ENCODE results near the gene CHMP1B.
"Not testable (repeated sequence)": the region's sequence is repeated elsewhere in the genome, so short reads cannot be mapped to it uniquely, and the experiment has no call there.

The CHMP1B gene

GRCh38 chr18:11850821-11851145 lies 430 bp upstream of the CHMP1B start:
- DNase-seq = no peak
- Mint-ChIP-seq H3K36me3 (ENCODE audit: low read depth) (peaks cover 34% of the 10 kb centered on the region), H3K27me3 (no peaks in the 10 kb centered on the region), H3K9me3 (no peaks in the 10 kb centered on the region), H3K4me1 (ENCODE audit: low read depth) (peaks cover 42% of the 10 kb centered on the region), H3K27ac (peak overlapping the region; percentile 100), H3K4me3 (peak overlapping the region; percentile 100)

GRCh38 chr18:11851806-11852337 lies 659 bp downstream of the CHMP1B start:
- no peaks in the 10 kb centered on the region for H3K27me3 Mint-ChIP-seq
- peaks cover 43% of the 10 kb centered on the region for H3K4me1 Mint-ChIP-seq (ENCODE audit: low read depth)
- DNase-seq = peak; percentile 60
- no peaks in the 10 kb centered on the region for H3K9me3 Mint-ChIP-seq
- peak overlapping the region; percentile 100 for H3K4me3 Mint-ChIP-seq
- peaks cover 34% of the 10 kb centered on the region for H3K36me3 Mint-ChIP-seq (ENCODE audit: low read depth)
- H3K27ac Mint-ChIP-seq = peak overlapping the region; percentile 100

DNA sequence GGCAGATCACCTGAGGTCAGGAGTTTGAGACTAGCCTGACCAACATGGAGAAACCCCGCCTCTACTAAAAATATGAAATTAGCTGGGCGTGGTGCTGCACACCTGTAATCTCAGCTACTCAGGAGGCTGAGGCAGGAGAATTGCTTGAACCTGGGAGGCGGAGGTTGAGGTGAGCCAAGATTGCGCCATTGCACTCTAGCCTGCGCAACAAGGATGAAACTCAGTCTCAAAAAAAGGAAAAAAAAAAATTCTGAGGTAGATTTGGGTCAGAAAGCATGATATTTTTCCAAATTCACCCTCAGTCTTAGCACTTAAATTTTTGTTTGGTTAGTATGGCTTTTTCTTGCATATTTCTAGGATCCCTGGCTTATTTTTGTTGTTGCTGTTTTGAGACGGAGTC lies 3.3 kb downstream of the CHMP1B start:
- H3K27me3 Mint-ChIP-seq, H3K4me3 Mint-ChIP-seq, DNase-seq, H3K9me3 Mint-ChIP-seq: not testable (repeated sequence)
- peak overlapping the region; percentile 63 for H3K27ac Mint-ChIP-seq
- H3K4me1 Mint-ChIP-seq (ENCODE audit: low read depth) = peaks cover 42% of the 10 kb centered on the region
- H3K36me3 Mint-ChIP-seq (ENCODE audit: low read depth) = peaks cover 34% of the 10 kb centered on the region

- H3K27ac Mint-ChIP-seq = peak overlapping the region; percentile 26
- H3K4me1 Mint-ChIP-seq (ENCODE audit: low read depth) = peaks cover 32% of the 10 kb centered on the region
These were observed 6.1 kb downstream of the CHMP1B start for GRCh38 chr18:11857177-11857887.

GRCh38 chr18:11859282-11859830 lies 8.1 kb downstream of the CHMP1B start:
- peak overlapping the region; percentile 40 for H3K27ac Mint-ChIP-seq
- peaks cover 16% of the 10 kb centered on the region for H3K4me1 Mint-ChIP-seq (ENCODE audit: low read depth)
- no peaks in the 10 kb centered on the region for H3K9me3 Mint-ChIP-seq
- peaks cover 9% of the 10 kb centered on the region for H3K36me3 Mint-ChIP-seq (ENCODE audit: low read depth)
- no peak overlapping the region for H3K4me3 Mint-ChIP-seq
- peak; percentile 9 for DNase-seq
- no peaks in the 10 kb centered on the region for H3K27me3 Mint-ChIP-seq

More at GRCh38 chr18:11857177-11857887, 6.1 kb downstream of the CHMP1B start:
- Mint-ChIP-seq H3K36me3 (ENCODE audit: low read depth) (peaks cover 18% of the 10 kb centered on the region), H3K9me3 (no peaks in the 10 kb centered on the region), H3K4me3 (no peak overlapping the region), H3K27me3 (no peaks in the 10 kb centered on the region)
- DNase-seq = no peak

DNA sequence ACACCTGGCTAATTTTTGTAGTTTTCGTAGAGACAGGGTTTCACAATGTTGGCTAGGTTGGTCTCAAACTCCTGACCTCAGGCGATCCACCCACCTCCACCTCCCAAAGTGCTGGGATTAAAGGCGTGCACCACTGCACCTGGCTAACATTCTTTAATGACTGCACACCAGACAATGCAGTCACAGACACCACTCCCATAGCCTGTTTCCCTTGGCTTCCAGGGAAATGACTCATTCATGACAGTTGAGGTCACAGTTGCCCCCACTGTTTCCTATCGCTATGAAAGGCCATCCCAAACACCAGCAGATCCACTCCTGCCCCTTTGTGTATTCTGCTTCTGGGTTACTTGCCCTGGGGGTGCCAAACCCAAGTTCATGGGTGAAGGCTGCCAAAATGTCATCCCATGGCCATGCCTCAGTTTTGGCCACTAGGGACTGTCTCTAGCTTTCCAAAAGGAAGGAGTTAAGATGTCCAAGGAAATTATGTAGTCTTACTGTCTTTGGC lies 8.7 kb downstream of the CHMP1B start:
- Mint-ChIP-seq H3K36me3 (ENCODE audit: low read depth) (peaks cover 5% of the 10 kb centered on the region), H3K9me3 (no peaks in the 10 kb centered on the region), H3K4me3 (no peak overlapping the region), H3K27ac (no peak overlapping the region), H3K4me1 (ENCODE audit: low read depth) (peaks cover 14% of the 10 kb centered on the region), H3K27me3 (no peaks in the 10 kb centered on the region)
- DNase-seq = peak; percentile 14

DNA sequence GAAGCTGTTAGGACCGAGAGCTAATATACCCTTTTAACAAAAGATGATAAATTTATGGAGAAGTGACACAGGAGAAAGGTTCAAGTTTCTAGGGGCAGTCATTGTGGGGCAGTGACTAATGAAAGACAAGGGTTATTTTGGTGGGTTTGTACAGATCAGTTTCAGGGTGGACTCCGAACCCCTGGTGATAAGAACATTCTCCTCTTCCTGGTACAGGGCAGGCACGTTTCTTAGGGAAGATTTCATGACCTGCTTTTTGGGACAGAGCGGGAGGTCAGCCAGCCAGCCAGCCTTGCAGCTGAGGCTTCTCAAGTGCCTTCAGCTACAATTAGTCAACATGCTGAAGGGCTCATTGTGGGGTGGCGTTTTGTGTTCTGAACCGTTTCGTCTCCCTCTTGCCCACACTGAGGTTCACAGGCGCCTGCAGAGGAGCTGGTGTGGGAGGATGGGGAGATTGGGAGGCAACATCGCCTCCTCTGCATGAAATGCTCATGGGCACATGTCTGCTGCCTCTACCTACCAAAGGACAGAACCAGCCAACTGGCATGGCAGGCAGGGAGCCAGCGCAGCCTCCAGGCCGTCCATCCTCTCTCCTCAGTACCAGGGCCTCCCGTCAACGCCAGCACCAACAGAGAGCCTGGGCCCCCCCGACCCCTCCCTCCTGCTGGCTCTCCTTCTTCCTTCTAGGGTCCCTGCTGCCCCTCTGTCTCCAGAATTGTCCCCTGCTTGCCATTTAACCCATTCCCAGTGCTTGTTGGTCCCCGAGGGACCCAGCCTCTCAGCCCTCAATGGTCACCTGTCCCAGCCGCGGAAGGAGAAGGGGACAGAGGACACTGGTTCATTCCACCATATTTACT lies 9.6 kb downstream of the CHMP1B start:
- DNase-seq = peak; percentile 8
- Mint-ChIP-seq H3K27me3 (no peaks in the 10 kb centered on the region), H3K9me3 (no peaks in the 10 kb centered on the region), H3K27ac (peak overlapping the region; percentile 14), H3K36me3 (ENCODE audit: low read depth) (no peaks in the 10 kb centered on the region), H3K4me3 (no peak overlapping the region), H3K4me1 (ENCODE audit: low read depth) (peaks cover 11% of the 10 kb centered on the region)

GRCh38 chr18:11861583-11862288 lies 10.5 kb downstream of the CHMP1B start:
- H3K4me1 Mint-ChIP-seq (ENCODE audit: low read depth) = peaks cover 11% of the 10 kb centered on the region
- H3K4me3 Mint-ChIP-seq = no peak overlapping the region
- no peaks in the 10 kb centered on the region for H3K36me3 Mint-ChIP-seq (ENCODE audit: low read depth)
- peaks cover under 1% of the 10 kb centered on the region for H3K27me3 Mint-ChIP-seq
- no peaks in the 10 kb centered on the region for H3K9me3 Mint-ChIP-seq
- H3K27ac Mint-ChIP-seq = no peak overlapping the region
- DNase-seq = no peak

- DNase-seq = no peak
- no peak overlapping the region for H3K4me3 Mint-ChIP-seq
- H3K27ac Mint-ChIP-seq = no peak overlapping the region
- H3K27me3 Mint-ChIP-seq = peaks cover 3% of the 10 kb centered on the region
- peaks cover 9% of the 10 kb centered on the region for H3K4me1 Mint-ChIP-seq (ENCODE audit: low read depth)
- H3K36me3 Mint-ChIP-seq (ENCODE audit: low read depth) = no peaks in the 10 kb centered on the region
- H3K9me3 Mint-ChIP-seq = no peaks in the 10 kb centered on the region
These were observed 11.4 kb downstream of the CHMP1B start for GRCh38 chr18:11862468-11863137.

GRCh38 chr18:11864471-11864870 lies 13.3 kb downstream of the CHMP1B start:
- no peaks in the 10 kb centered on the region for H3K9me3 Mint-ChIP-seq
- no peak for DNase-seq
- no peak overlapping the region for H3K27ac Mint-ChIP-seq
- no peak overlapping the region for H3K4me3 Mint-ChIP-seq
- peaks cover 8% of the 10 kb centered on the region for H3K4me1 Mint-ChIP-seq (ENCODE audit: low read depth)
- H3K36me3 Mint-ChIP-seq (ENCODE audit: low read depth) = no peaks in the 10 kb centered on the region
- H3K27me3 Mint-ChIP-seq = peaks cover 10% of the 10 kb centered on the region

- H3K4me3 Mint-ChIP-seq = no peak overlapping the region
- no peaks in the 10 kb centered on the region for H3K9me3 Mint-ChIP-seq
- no peak overlapping the region for H3K27ac Mint-ChIP-seq
- DNase-seq = peak; percentile 21
- peaks cover 10% of the 10 kb centered on the region for H3K27me3 Mint-ChIP-seq
- H3K36me3 Mint-ChIP-seq (ENCODE audit: low read depth) = no peaks in the 10 kb centered on the region
- peaks cover 4% of the 10 kb centered on the region for H3K4me1 Mint-ChIP-seq (ENCODE audit: low read depth)
These were observed 13.9 kb downstream of the CHMP1B start for GRCh38 chr18:11865071-11865470.

- Mint-ChIP-seq H3K4me1 (ENCODE audit: low read depth) (peaks cover under 1% of the 10 kb centered on the region), H3K36me3 (ENCODE audit: low read depth) (no peaks in the 10 kb centered on the region), H3K9me3 (no peaks in the 10 kb centered on the region), H3K4me3 (no peak overlapping the region), H3K27me3 (peaks cover 10% of the 10 kb centered on the region), H3K27ac (no peak overlapping the region)
- no peak for DNase-seq
These were observed 15.1 kb downstream of the CHMP1B start for GRCh38 chr18:11866329-11866728.

GRCh38 chr18:11866764-11867163 lies 15.6 kb downstream of the CHMP1B start:
- Mint-ChIP-seq H3K36me3 (ENCODE audit: low read depth) (no peaks in the 10 kb centered on the region), H3K4me1 (ENCODE audit: low read depth) (peaks cover 1% of the 10 kb centered on the region), H3K27ac (no peak overlapping the region), H3K9me3 (no peaks in the 10 kb centered on the region), H3K4me3 (no peak overlapping the region), H3K27me3 (peaks cover 10% of the 10 kb centered on the region)
- DNase-seq = no peak

GRCh38 chr18:11868230-11868629 lies 17.0 kb downstream of the CHMP1B start:
- H3K27ac Mint-ChIP-seq = no peak overlapping the region
- H3K36me3 Mint-ChIP-seq (ENCODE audit: low read depth) = no peaks in the 10 kb centered on the region
- no peak for DNase-seq
- H3K27me3 Mint-ChIP-seq = peaks cover 10% of the 10 kb centered on the region
- H3K4me1 Mint-ChIP-seq (ENCODE audit: low read depth) = peaks cover 1% of the 10 kb centered on the region
- H3K9me3 Mint-ChIP-seq = no peaks in the 10 kb centered on the region
- no peak overlapping the region for H3K4me3 Mint-ChIP-seq

Data from activated T-cell treated with anti-CD3 and anti-CD28 coated beads, Interleukin-2, amount 50 U/mL, for 24 hours (primary cell).